CD14-positive monocyte (primary cell): Measurements from ENCODE around the gene SRSF12. TPM values are rescaled to one million over a fixed set of nuclear protein-coding genes. Genes with fewer than 3 reads are reported as not detected.

Experiments
- DNase-seq, 3 donors: peaks; one replicate each; pipeline ENCODE4 v3.0.0-alpha.2; 2011 to 2022
- H2AFZ ChIP-seq: 2 replicates; pipeline ENCODE4 v1.6.0; 2012; ENCODE audit warnings: mild to moderate bottlenecking, low read depth, low read length, inconsistent platforms; ENCODE audit not compliant: insufficient read depth, poor library complexity, severe bottlenecking
- H3K27ac ChIP-seq, 2 donors: 1 replicate in 1 of 2; 2 replicates in 1 of 2; pipeline ENCODE4 v1.5.1; 2012 to 2013; ENCODE audit warnings: low read length in 2 of 2, control low read depth in 1 of 2, inconsistent platforms in 1 of 2, low read depth in 1 of 2, mild to moderate bottlenecking in 1 of 2
- H3K27me3 ChIP-seq, 2 donors: one replicate each; pipeline versions ENCODE4 v1.6.0 to v1.6.1; 2011 to 2013; ENCODE audit warnings: low read length in 2 of 2; ENCODE audit not compliant: control insufficient read depth in 2 of 2, insufficient read depth in 2 of 2
- H3K36me3 ChIP-seq, 2 donors: replicated peaks in 1 of 2; 1 replicate in 1 of 2; 2 replicates in 1 of 2; pipeline versions ENCODE4 v1.5.1 to v1.6.1; 2012 to 2013; ENCODE audit warnings: low read length in 2 of 2, control low read depth in 1 of 2, inconsistent platforms in 1 of 2, mild to moderate bottlenecking in 1 of 2; ENCODE audit not compliant: insufficient read depth in 2 of 2, control insufficient read depth in 1 of 2
- H3K4me1 ChIP-seq, 2 donors: 1 replicate in 1 of 2; 2 replicates in 1 of 2; pipeline versions ENCODE4 v1.5.1 to v1.6.1; 2012 to 2013; ENCODE audit warnings: low read length in 2 of 2, control low read depth in 1 of 2, inconsistent platforms in 1 of 2, mild to moderate bottlenecking in 1 of 2, moderate library complexity in 1 of 2; ENCODE audit not compliant: insufficient read depth in 2 of 2, control insufficient read depth in 1 of 2
- H3K4me2 ChIP-seq: replicated peaks from 2 replicates; pipeline ENCODE3; 2012; ENCODE audit warnings: low read length, moderate library complexity, mild to moderate bottlenecking; ENCODE audit not compliant: poor library complexity, severe bottlenecking; ENCODE audit errors: extremely low read depth
- H3K4me3 ChIP-seq, 3 experiments: fragments of 200-600 bp in 1 of 3; sonication (generic) in 1 of 3; replicated peaks in 1 of 3; 1 replicate in 2 of 3; 2 replicates in 1 of 3; pipeline ENCODE4 v1.5.1; 2011 to 2013; ENCODE audit warnings: low read length in 3 of 3, mild to moderate bottlenecking in 3 of 3, control low read depth in 2 of 3, low read depth in 2 of 3, inconsistent platforms in 1 of 3, moderate library complexity in 1 of 3
- H3K79me2 ChIP-seq: 2 replicates; pipeline ENCODE4 v1.6.0; 2012; ENCODE audit warnings: mild to moderate bottlenecking, control low read depth, inconsistent platforms, low read length, moderate library complexity; ENCODE audit not compliant: insufficient read depth
- H3K9ac ChIP-seq: 2 replicates; pipeline ENCODE4 v1.6.0; 2017; ENCODE audit warnings: low read length, mild to moderate bottlenecking; ENCODE audit not compliant: insufficient read depth, poor library complexity, severe bottlenecking
- H3K9me3 ChIP-seq, 2 donors: replicated peaks in 1 of 2; 1 replicate in 1 of 2; 2 replicates in 1 of 2; pipeline versions ENCODE4 v1.5.1 to v1.6.1; 2012 to 2013; ENCODE audit warnings: low read length in 2 of 2, control low read depth in 1 of 2; ENCODE audit not compliant: control insufficient read depth in 1 of 2, insufficient read depth in 1 of 2
- H4K20me1 ChIP-seq: 2 replicates; pipeline ENCODE4 v1.6.0; 2012; ENCODE audit warnings: mild to moderate bottlenecking, low read length, control low read depth, moderate library complexity; ENCODE audit not compliant: insufficient read depth
- H3K27ac Mint-ChIP-seq, 7 donors: one replicate each; pipeline ENCODE4 v1.8.0; 2020; ENCODE audit warnings: mild to moderate bottlenecking in 7 of 7, mixed read lengths in 7 of 7, moderate library complexity in 6 of 7, inconsistent platforms in 2 of 7
- H3K27me3 Mint-ChIP-seq, 3 donors: one replicate each; pipeline ENCODE4 v1.8.0; 2021 to 2022; ENCODE audit warnings: low read depth in 3 of 3, mild to moderate bottlenecking in 3 of 3, mixed read lengths in 3 of 3, moderate library complexity in 3 of 3, inconsistent platforms in 1 of 3
- H3K36me3 Mint-ChIP-seq, 2 donors: one replicate each; pipeline ENCODE4 v1.8.0; 2020; ENCODE audit warnings: mixed read lengths in 2 of 2, inconsistent platforms in 1 of 2, mild to moderate bottlenecking in 1 of 2
- H3K4me1 Mint-ChIP-seq: one replicate; pipeline ENCODE4 v1.8.0; 2020; ENCODE audit warnings: mild to moderate bottlenecking, mixed read lengths
- H3K4me3 Mint-ChIP-seq, 2 donors: one replicate each; pipeline ENCODE4 v1.8.0; 2020; ENCODE audit warnings: mild to moderate bottlenecking in 2 of 2, mixed read lengths in 2 of 2, moderate library complexity in 1 of 2
- H3K9me3 Mint-ChIP-seq, 7 donors: one replicate each; pipeline ENCODE4 v1.8.0; 2020 to 2022; ENCODE audit warnings: mixed read lengths in 7 of 7, mild to moderate bottlenecking in 6 of 7, moderate library complexity in 6 of 7, inconsistent platforms in 2 of 7
- CTCF ChIP-seq: fragments of 200-600 bp; IDR thresholded peaks from one replicate; pipeline ENCODE4 v1.8.0; 2022; ENCODE audit warnings: antibody characterized with exemption, mild to moderate bottlenecking
- WGBS: methylation state at CpG from one replicate; pipeline ENCODE4 v1.1.5; 2013; ENCODE audit warnings: missing lambda C conversion rate; ENCODE audit not compliant: insufficient coverage; 5-methylcytosine and 5-hydroxymethylcytosine counted together
- intact Hi-C, 2 donors: fragments of 100-400 bp; cut with micrococcal nuclease; formaldehyde crosslinking; loops; one replicate each; pipeline versions ENCODE4 v1.15.0 to v1.15.1; 2023
- polyA plus RNA-seq, 3 donors: library from polyadenylated mRNA; depleted of rRNA in 1 of 3; unstranded in 2 of 3; stranded (reverse) in 1 of 3; fragments of 300-500 nt in 2 of 3; fragments of >200 nt in 1 of 3; fragmentation: Illumina TruSeq in 2 of 3; gene quantifications; 1 replicate in 2 of 3; 2 replicates in 1 of 3; pipeline ENCODE4 v1.2.3, GENCODE V29; 2012 to 2021

SRSF12 gene
- polyA plus RNA-seq, 3 donors = 0.04 TPM; not detected in 2

- no peak overlapping the region for H3K27ac Mint-ChIP-seq
- intact Hi-C loops = no loop called here
Measured at GRCh38 chr6:89154131-89154530, 36.3 kb upstream of the SRSF12 start.

GRCh38 chr6:89148016-89148750 lies 30.3 kb upstream of the SRSF12 start:
- no peak overlapping the region for H2AFZ ChIP-seq
- no peaks in the 10 kb centered on the region for H3K9me3 ChIP-seq
- no peaks in the 10 kb centered on the region for H4K20me1 ChIP-seq
- H3K27ac ChIP-seq = no peak overlapping the region
- H3K4me3 ChIP-seq = no peak overlapping the region
- intact Hi-C loops = loop anchor here in 1 of 2 donors (5.0 kb wide), 1 partner anchor 166 kb away; no protein-coding TSS in a partner anchor
- H3K4me2 ChIP-seq = no peak overlapping the region
- peaks cover 8 to 21% of the 10 kb centered on the region in 2 donors for H3K4me1 ChIP-seq
- Mint-ChIP-seq H3K4me3 (no peak overlapping the region), H3K4me1 (peaks cover 13% of the 10 kb centered on the region), H3K27ac (no peak overlapping the region), H3K36me3 (peaks cover 4 to 5% of the 10 kb centered on the region in 2 donors), H3K27me3 (peaks cover 0 to 3% (median 0%) of the 10 kb centered on the region in 3 donors), H3K9me3 (no peaks in the 10 kb centered on the region)
- 85% methylated on average over 12 of the region's 17 CpGs for WGBS
- no peak for TF ChIP-seq CTCF
- peaks cover 45% of the 10 kb centered on the region for H3K79me2 ChIP-seq
- no peak overlapping the region for H3K9ac ChIP-seq
- H3K27me3 ChIP-seq = no peaks in the 10 kb centered on the region
- no peak for DNase-seq
- H3K36me3 ChIP-seq = no peaks in the 10 kb centered on the region

More at GRCh38 chr6:89154131-89154530, 36.3 kb upstream of the SRSF12 start:
- Mint-ChIP-seq H3K27me3 (peaks cover 0 to 3% (median 0%) of the 10 kb centered on the region in 3 donors), H3K36me3 (peaks cover 11 to 17% of the 10 kb centered on the region in 2 donors), H3K4me1 (no peaks in the 10 kb centered on the region), H3K9me3 (no peaks in the 10 kb centered on the region), H3K4me3 (no peak overlapping the region)
- no peak for DNase-seq
- Histone ChIP-seq H3K27me3 (no peaks in the 10 kb centered on the region), H2AFZ (no peak overlapping the region), H3K9ac (no peak overlapping the region), H3K36me3 (peaks cover 0 to 5% of the 10 kb centered on the region in 2 donors), H3K79me2 (peaks cover 15% of the 10 kb centered on the region), H3K9me3 (no peaks in the 10 kb centered on the region), H3K4me1 (no peaks in the 10 kb centered on the region), H3K4me3 (no peak overlapping the region), H3K4me2 (no peak overlapping the region), H4K20me1 (no peaks in the 10 kb centered on the region), H3K27ac (no peak overlapping the region)
- TF ChIP-seq CTCF = no peak
- no CpG with 5 or more reads among the region's 1 CpG for WGBS
